ENCODE data around the gene KIF22.

The KIF22 gene

DNA sequence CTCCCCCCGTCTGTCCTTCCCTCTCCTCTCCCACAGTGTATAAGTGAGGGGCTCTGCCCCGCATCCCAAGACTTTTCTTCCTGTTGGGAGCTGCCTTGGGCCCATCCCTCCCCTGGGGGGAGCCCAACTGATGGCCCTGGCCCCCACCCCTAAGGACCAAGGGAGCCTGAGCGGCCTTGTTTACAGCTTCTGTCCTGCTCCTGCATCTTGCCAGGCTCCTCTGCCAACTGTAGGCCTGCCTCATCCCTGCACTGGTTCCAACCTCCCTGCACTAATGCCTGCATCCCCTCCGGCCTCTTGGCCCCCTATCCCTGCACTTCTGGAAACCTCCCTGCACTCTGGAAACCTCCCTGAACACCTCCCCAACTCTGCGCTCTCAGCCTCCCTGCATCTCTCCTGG, 24.0 kb downstream of the KIF22 start:
- 100% methylated on average over 4 of the region's 5 CpGs for WGBS (ENCODE audit: insufficient coverage)
- H3K9me3 ChIP-seq (ENCODE audit: control extremely low read depth in 1 of 5, control insufficient read depth in 4 of 5, insufficient read depth in 2 of 5, low read depth in 1 of 5, low read length in 4 of 5): no peaks in the 10 kb centered on the region
- DNase-seq: no peak
- POLR2A ChIA-PET: interaction anchor here (0.6 kb wide), 1 partner anchor 22 kb away, joined by 3 read pairs; no protein-coding TSS in a partner anchor
- no peak overlapping the region for H3K27ac ChIP-seq (ENCODE audit: insufficient read depth in 1 of 2, low read depth in 1 of 2, low read length in 2 of 2, poor library complexity in 1 of 2, severe bottlenecking in 2 of 2)
- H3K36me3 ChIP-seq (ENCODE audit: control insufficient read depth in 4 of 4, insufficient read depth in 4 of 4, low read length in 3 of 4): peaks cover 0 to 31% (median 17%) of the 10 kb centered on the region in 4 experiments
- peak overlapping the region in 2 of 7 experiments; percentile 89 to 96 for H3K4me3 ChIP-seq (ENCODE audit: control insufficient read depth in 1 of 7, extremely low read depth in 1 of 7, insufficient read depth in 4 of 7, low read depth in 2 of 7, low read length in 6 of 7)
- H3K4me1 ChIP-seq (ENCODE audit: control extremely low read depth in 1 of 4, control insufficient read depth in 4 of 4, insufficient read depth in 4 of 4, low read length in 3 of 4): peaks cover 4 to 70% (median 58%) of the 10 kb centered on the region in 4 experiments
- CTCF ChIA-PET: interaction anchor here (1.3 to 2.0 kb wide), 2 partner anchors 15 to 33 kb away, joined by 5 to 8 read pairs; no protein-coding TSS in a partner anchor
- H3K27me3 ChIP-seq (replicated peaks in 2 of 5; ENCODE audit: control insufficient read depth in 4 of 5, insufficient read depth in 5 of 5, low read length in 4 of 5): peaks cover 0 to 20% (median 8%) of the 10 kb centered on the region in 5 experiments

DNA sequence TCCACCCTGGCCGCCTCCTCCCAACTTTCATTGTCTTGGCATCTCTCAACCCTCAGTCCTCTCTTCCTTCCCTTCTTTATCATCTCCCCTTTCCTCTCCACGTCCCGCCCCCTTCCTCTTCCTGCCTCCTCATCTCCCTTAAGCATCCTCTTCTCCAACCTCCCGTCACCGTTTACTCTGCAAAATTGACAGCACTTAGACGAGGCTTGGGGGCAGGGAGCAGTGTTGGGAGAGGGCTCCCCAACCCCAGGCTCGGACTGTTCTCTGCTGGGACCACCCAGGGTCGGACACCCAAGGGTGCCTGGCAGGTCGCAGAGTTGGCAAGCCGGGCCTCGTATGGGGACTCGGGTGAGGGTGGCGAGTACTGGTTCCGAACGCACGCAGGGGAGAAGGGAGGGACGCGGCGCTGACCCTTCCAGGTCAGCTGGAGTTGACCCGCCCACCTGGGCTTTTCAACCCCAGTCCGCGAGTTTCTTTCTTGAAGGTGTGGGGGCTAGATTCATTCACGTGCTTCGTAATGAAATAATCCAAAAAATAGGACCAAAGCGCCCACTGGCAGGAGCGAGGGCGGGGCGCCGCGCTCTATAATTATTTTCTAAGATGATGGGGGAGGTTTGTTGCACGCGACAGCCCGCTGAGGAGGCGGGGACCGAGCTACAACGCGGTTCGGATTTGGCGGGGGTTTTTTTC, 24.6 kb downstream of the KIF22 start:
- POLR2A ChIA-PET: interaction anchor here (0.6 to 2.2 kb wide), 2 partner anchors 8 to 22 kb away, joined by 3 to 12 read pairs; partner anchors contain the start of gene MAZ
- Histone ChIP-seq H3K4me1 (ENCODE audit: control extremely low read depth in 1 of 4, control insufficient read depth in 4 of 4, insufficient read depth in 4 of 4, low read length in 3 of 4) (peaks cover 7 to 70% (median 58%) of the 10 kb centered on the region in 4 experiments), H3K36me3 (ENCODE audit: control insufficient read depth in 4 of 4, insufficient read depth in 4 of 4, low read length in 3 of 4) (peaks cover 0 to 31% (median 15%) of the 10 kb centered on the region in 4 experiments), H3K27me3 (replicated peaks in 2 of 5; ENCODE audit: control insufficient read depth in 4 of 5, insufficient read depth in 5 of 5, low read length in 4 of 5) (peaks cover 0 to 20% (median 8%) of the 10 kb centered on the region in 5 experiments), H3K27ac (ENCODE audit: insufficient read depth in 1 of 2, low read depth in 1 of 2, low read length in 2 of 2, poor library complexity in 1 of 2, severe bottlenecking in 2 of 2) (no peak overlapping the region), H3K9me3 (ENCODE audit: control extremely low read depth in 1 of 5, control insufficient read depth in 4 of 5, insufficient read depth in 2 of 5, low read depth in 1 of 5, low read length in 4 of 5) (no peaks in the 10 kb centered on the region), H3K4me3 (ENCODE audit: control insufficient read depth in 1 of 7, extremely low read depth in 1 of 7, insufficient read depth in 4 of 7, low read depth in 2 of 7, low read length in 6 of 7) (peak overlapping the region; percentile 13 to 96 (median 89))
- no peak for DNase-seq
- WGBS (ENCODE audit: insufficient coverage): 8% methylated on average over 27 of the region's 39 CpGs
- CTCF ChIA-PET: interaction anchor here (0.5 to 7.2 kb wide), 13 partner anchors 9 to 544 kb away, joined by 3 to 46 read pairs (median 3); partner anchors contain the start of gene MAZ

DNA sequence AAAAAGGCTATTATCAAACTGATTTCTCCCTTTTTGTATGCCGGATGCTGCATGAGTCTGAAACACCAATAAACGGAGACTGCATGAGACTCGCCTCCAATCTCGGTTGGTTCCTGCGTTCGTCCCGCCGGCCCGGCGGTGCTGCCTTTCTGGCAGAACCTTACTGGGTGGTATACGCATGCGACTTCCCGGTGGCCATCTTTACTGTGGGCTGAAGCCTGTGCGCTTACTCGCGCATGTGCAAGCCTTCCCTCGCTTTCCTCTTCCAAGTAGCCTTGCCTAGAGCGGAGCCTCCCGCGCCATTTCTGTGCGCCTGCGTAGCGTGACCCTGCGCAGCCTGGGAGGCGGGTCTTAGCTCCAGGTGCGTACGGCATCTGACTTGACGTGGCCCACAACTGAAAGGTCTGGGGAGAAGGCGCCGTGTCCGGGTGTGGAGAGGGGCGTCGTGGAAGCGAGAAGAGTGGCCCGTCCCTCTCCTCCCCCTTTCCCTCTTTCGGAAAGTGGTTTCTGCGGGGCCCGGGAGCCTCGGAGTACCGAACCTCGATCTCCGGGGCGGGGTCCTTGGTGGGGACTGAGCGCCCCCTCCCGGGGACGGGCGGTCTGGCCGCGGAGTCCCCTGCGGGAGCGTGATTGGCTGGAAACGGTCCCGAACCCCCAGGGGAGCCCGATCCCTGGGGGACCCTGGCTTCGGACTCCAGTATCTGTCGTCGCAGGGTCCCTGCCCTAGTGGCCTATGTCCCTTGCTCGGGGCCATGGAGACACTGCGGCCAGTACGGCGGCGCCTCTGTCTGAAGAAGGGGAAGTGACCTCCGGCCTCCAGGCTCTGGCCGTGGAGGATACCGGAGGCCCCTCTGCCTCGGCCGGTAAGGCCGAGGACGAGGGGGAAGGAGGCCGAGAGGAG, 25.5 kb downstream of the KIF22 start, which contains the start of gene PAGR1:
TSS of gene PAGR1 (plus strand) at position 360 of the 901 bp plus-strand sequence. CDS start at position 734, 374 bp downstream.
- POLR2A ChIA-PET: interaction anchor here (0.5 to 2.2 kb wide), 2 partner anchors 9 to 70 kb away, joined by 3 to 12 read pairs; partner anchors contain the start of genes C16orf54 and MAZ
- no peaks in the 10 kb centered on the region for H3K9me3 ChIP-seq (ENCODE audit: control extremely low read depth in 1 of 5, control insufficient read depth in 4 of 5, insufficient read depth in 2 of 5, low read depth in 1 of 5, low read length in 4 of 5)
- whole genome bisulfite sequencing (ENCODE audit: insufficient coverage): under 1% methylated on average over 62 of the region's 70 CpGs
- peak; percentile 100 for DNase-seq
- peaks cover 0 to 22% (median 12%) of the 10 kb centered on the region in 4 experiments for H3K36me3 ChIP-seq (ENCODE audit: control insufficient read depth in 4 of 4, insufficient read depth in 4 of 4, low read length in 3 of 4)
- peak within 1 kb of the TSS; percentile 33 to 75 for H3K27ac ChIP-seq (ENCODE audit: insufficient read depth in 1 of 2, low read depth in 1 of 2, low read length in 2 of 2, poor library complexity in 1 of 2, severe bottlenecking in 2 of 2)
- H3K4me3 ChIP-seq (ENCODE audit: control insufficient read depth in 1 of 7, extremely low read depth in 1 of 7, insufficient read depth in 4 of 7, low read depth in 2 of 7, low read length in 6 of 7): peak within 1 kb of the TSS; percentile 87 to 96 (median 90)
- peaks cover 0 to 20% (median 8%) of the 10 kb centered on the region in 5 experiments for H3K27me3 ChIP-seq (replicated peaks in 2 of 5; ENCODE audit: control insufficient read depth in 4 of 5, insufficient read depth in 5 of 5, low read length in 4 of 5)
- H3K4me1 ChIP-seq (ENCODE audit: control extremely low read depth in 1 of 4, control insufficient read depth in 4 of 4, insufficient read depth in 4 of 4, low read length in 3 of 4): peaks cover 7 to 70% (median 58%) of the 10 kb centered on the region in 4 experiments
- CTCF ChIA-PET: interaction anchor here (0.5 to 7.2 kb wide), 15 partner anchors 8 to 543 kb away, joined by 3 to 46 read pairs (median 3); partner anchors contain the start of gene MAZ

DNA sequence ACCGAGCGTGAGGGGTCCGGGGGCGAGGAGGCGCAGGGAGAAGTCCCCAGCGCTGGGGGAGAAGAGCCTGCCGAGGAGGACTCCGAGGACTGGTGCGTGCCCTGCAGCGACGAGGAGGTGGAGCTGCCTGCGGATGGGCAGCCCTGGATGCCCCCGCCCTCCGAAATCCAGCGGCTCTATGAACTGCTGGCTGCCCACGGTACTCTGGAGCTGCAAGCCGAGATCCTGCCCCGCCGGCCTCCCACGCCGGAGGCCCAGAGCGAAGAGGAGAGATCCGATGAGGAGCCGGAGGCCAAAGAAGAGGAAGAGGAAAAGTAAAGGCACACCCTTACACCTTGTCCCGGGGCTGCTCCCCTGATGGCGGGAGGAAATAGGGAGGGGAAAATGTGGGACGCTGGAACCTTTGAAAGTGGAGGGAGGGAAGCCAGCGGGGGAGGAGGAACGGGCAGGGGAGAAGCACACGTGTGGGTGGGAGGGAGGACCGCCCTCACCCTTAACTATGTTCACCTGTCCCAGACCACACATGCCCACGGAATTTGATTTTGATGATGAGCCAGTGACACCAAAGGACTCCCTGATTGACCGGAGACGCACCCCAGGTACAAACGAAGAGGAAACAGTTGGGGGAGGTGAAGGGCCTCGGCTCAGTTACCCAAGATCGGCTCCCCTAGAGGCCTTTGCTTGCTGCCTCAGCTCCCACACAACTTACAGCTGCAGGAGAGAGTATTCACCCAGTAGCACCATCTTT, 26.3 kb downstream of the KIF22 start:
- peak in 2 of 3 donors; percentile 69 to 76 for DNase-seq
- peak overlapping the region; percentile 7 to 75 for H3K27ac ChIP-seq (ENCODE audit: insufficient read depth in 1 of 2, low read depth in 1 of 2, low read length in 2 of 2, poor library complexity in 1 of 2, severe bottlenecking in 2 of 2)
- H3K4me1 ChIP-seq (ENCODE audit: control extremely low read depth in 1 of 4, control insufficient read depth in 4 of 4, insufficient read depth in 4 of 4, low read length in 3 of 4): peaks cover 13 to 70% (median 59%) of the 10 kb centered on the region in 4 experiments
- peak overlapping the region; percentile 87 to 96 (median 90) for H3K4me3 ChIP-seq (ENCODE audit: control insufficient read depth in 1 of 7, extremely low read depth in 1 of 7, insufficient read depth in 4 of 7, low read depth in 2 of 7, low read length in 6 of 7)
- peaks cover 0 to 19% (median 8%) of the 10 kb centered on the region in 5 experiments for H3K27me3 ChIP-seq (replicated peaks in 2 of 5; ENCODE audit: control insufficient read depth in 4 of 5, insufficient read depth in 5 of 5, low read length in 4 of 5)
- CTCF ChIA-PET: interaction anchor here (1.1 to 7.2 kb wide), 4 partner anchors 9 to 125 kb away, joined by 3 to 46 read pairs (median 8); no protein-coding TSS in a partner anchor
- POLR2A ChIA-PET: interaction anchor here (2.2 kb wide), 1 partner anchor 10 kb away, joined by 12 read pairs; the partner anchor contains the start of gene MAZ
- no peaks in the 10 kb centered on the region for H3K9me3 ChIP-seq (ENCODE audit: control extremely low read depth in 1 of 5, control insufficient read depth in 4 of 5, insufficient read depth in 2 of 5, low read depth in 1 of 5, low read length in 4 of 5)
- H3K36me3 ChIP-seq (ENCODE audit: control insufficient read depth in 4 of 4, insufficient read depth in 4 of 4, low read length in 3 of 4): peaks cover 0 to 22% (median 12%) of the 10 kb centered on the region in 4 experiments
- WGBS (ENCODE audit: insufficient coverage): 0% methylated on average over 25 of the region's 37 CpGs

DNA sequence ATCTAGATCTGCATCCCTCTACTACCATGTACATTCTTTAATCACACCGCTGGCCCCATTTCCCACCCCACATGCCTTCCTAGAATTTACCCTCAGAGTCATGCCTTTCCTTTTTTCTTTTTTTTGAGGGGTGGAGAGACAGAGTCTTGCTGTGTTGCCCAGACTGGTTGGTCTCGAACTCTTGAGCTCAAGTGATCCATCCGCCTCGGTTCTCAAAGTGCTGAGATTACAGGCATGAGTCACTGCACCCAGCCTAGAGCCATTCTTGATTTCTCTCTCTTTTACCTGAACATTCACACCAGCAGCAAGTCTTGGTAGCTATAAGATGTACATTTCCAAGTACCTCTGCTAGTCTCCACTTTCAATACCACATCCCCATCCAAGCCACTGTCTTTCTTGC, 27.5 kb downstream of the KIF22 start:
- Histone ChIP-seq H3K4me1 (ENCODE audit: control extremely low read depth in 1 of 4, control insufficient read depth in 4 of 4, insufficient read depth in 4 of 4, low read length in 3 of 4) (peaks cover 17 to 70% (median 61%) of the 10 kb centered on the region in 4 experiments), H3K4me3 (ENCODE audit: control insufficient read depth in 1 of 7, extremely low read depth in 1 of 7, insufficient read depth in 4 of 7, low read depth in 2 of 7, low read length in 6 of 7) (no peak overlapping the region), H3K9me3 (ENCODE audit: control extremely low read depth in 1 of 5, control insufficient read depth in 4 of 5, insufficient read depth in 2 of 5, low read depth in 1 of 5, low read length in 4 of 5) (no peaks in the 10 kb centered on the region), H3K36me3 (ENCODE audit: control insufficient read depth in 4 of 4, insufficient read depth in 4 of 4, low read length in 3 of 4) (peaks cover 0 to 22% (median 12%) of the 10 kb centered on the region in 4 experiments), H3K27me3 (replicated peaks in 2 of 5; ENCODE audit: control insufficient read depth in 4 of 5, insufficient read depth in 5 of 5, low read length in 4 of 5) (peaks cover 0 to 9% (median 0%) of the 10 kb centered on the region in 5 experiments), H3K27ac (ENCODE audit: insufficient read depth in 1 of 2, low read depth in 1 of 2, low read length in 2 of 2, poor library complexity in 1 of 2, severe bottlenecking in 2 of 2) (no peak overlapping the region)
- WGBS (ENCODE audit: insufficient coverage): 100% methylated on average over 4 of the region's 4 CpGs
- POLR2A ChIA-PET: no interaction called here
- DNase-seq: no peak
- CTCF ChIA-PET: interaction anchor here (0.7 to 7.2 kb wide), 7 partner anchors 10 to 188 kb away, joined by 3 to 46 read pairs (median 3); no protein-coding TSS in a partner anchor

DNA sequence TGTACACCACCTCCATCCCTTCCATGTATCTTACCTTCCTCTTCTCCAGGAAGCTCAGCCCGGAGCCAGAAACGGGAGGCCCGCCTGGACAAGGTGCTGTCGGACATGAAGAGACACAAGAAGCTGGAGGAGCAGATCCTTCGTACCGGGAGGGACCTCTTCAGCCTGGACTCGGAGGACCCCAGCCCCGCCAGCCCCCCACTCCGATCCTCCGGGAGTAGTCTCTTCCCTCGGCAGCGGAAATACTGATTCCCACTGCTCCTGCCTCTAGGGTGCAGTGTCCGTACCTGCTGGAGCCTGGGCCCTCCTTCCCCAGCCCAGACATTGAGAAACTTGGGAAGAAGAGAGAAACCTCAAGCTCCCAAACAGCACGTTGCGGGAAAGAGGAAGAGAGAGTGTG, 29.0 kb downstream of the KIF22 start:
- no peak overlapping the region for H3K4me3 ChIP-seq (ENCODE audit: control insufficient read depth in 1 of 7, extremely low read depth in 1 of 7, insufficient read depth in 4 of 7, low read depth in 2 of 7, low read length in 6 of 7)
- H3K4me1 ChIP-seq (ENCODE audit: control extremely low read depth in 1 of 4, control insufficient read depth in 4 of 4, insufficient read depth in 4 of 4, low read length in 3 of 4): peaks cover 17 to 75% (median 66%) of the 10 kb centered on the region in 4 experiments
- POLR2A ChIA-PET: no interaction called here

More for the DNA sequence above, 29.0 kb downstream of the KIF22 start:
- no peaks in the 10 kb centered on the region for H3K27me3 ChIP-seq (replicated peaks in 2 of 5; ENCODE audit: control insufficient read depth in 4 of 5, insufficient read depth in 5 of 5, low read length in 4 of 5)
- DNase-seq: no peak
- H3K36me3 ChIP-seq (ENCODE audit: control insufficient read depth in 4 of 4, insufficient read depth in 4 of 4, low read length in 3 of 4): peaks cover 0 to 22% (median 12%) of the 10 kb centered on the region in 4 experiments
- CTCF ChIA-PET: interaction anchor here (0.5 to 7.2 kb wide), 10 partner anchors 10 to 188 kb away, joined by 3 to 46 read pairs (median 3); no protein-coding TSS in a partner anchor
- H3K27ac ChIP-seq (ENCODE audit: insufficient read depth in 1 of 2, low read depth in 1 of 2, low read length in 2 of 2, poor library complexity in 1 of 2, severe bottlenecking in 2 of 2): peak overlapping the region in 1 of 2 experiments; percentile 79
- H3K9me3 ChIP-seq (ENCODE audit: control extremely low read depth in 1 of 5, control insufficient read depth in 4 of 5, insufficient read depth in 2 of 5, low read depth in 1 of 5, low read length in 4 of 5): no peaks in the 10 kb centered on the region
- 90% methylated on average over 15 of the region's 15 CpGs for WGBS (ENCODE audit: insufficient coverage)

Measured in common myeloid progenitor, CD34-positive (primary cell).